GM21447 (cell line): ENCODE measurements around the gene SLC16A12.
A peak's percentile ranks its signal among the peaks of the same experiment; 100 is the strongest.
"Not testable (repeated sequence)": the region's sequence is repeated elsewhere in the genome, so short reads cannot be mapped to it uniquely, and the experiment has no call there.

Source experiments
- ATAC-seq: cut with Tn5 transposase; IDR thresholded peaks from one replicate; pipeline ENCODE4 v1.9.1; 2021; ENCODE audit not compliant: unreplicated experiment

Gene SLC16A12

GRCh38 chr10:89426230-89426868 lies 109.0 kb downstream of the SLC16A12 start:
- ATAC-seq, result no peak

GRCh38 chr10:89425000-89425399 lies 110.4 kb downstream of the SLC16A12 start:
- no peak for ATAC-seq

GRCh38 chr10:89421018-89421476 lies 114.3 kb downstream of the SLC16A12 start:
- no peak for ATAC-seq

GRCh38 chr10:89419548-89419947 lies 115.8 kb downstream of the SLC16A12 start:
- no peak for ATAC-seq

GRCh38 chr10:89416465-89416864 lies 118.9 kb downstream of the SLC16A12 start:
- ATAC-seq, result no peak

- ATAC-seq, result peak; percentile 36
These were observed 120.2 kb downstream of the SLC16A12 start for GRCh38 chr10:89414879-89415821.

- ATAC-seq, result peak; percentile 79
These were observed 121.1 kb downstream of the SLC16A12 start, which contains the start of gene IFIT5 for GRCh38 chr10:89414146-89414878. TSS of gene IFIT5 (plus strand) at chr10:89414568. CDS start at chr10:89414799, 231 bp downstream.

- no peak for ATAC-seq
These were observed 121.9 kb downstream of the SLC16A12 start for GRCh38 chr10:89413398-89413912.

GRCh38 chr10:89412276-89412675 lies 123.1 kb downstream of the SLC16A12 start:
- ATAC-seq, result not testable (repeated sequence)

- ATAC-seq, result not testable (repeated sequence)
These were observed 124.3 kb downstream of the SLC16A12 start for GRCh38 chr10:89411135-89411534.

GRCh38 chr10:89410551-89410950 lies 124.8 kb downstream of the SLC16A12 start:
- not testable (repeated sequence) for ATAC-seq

GRCh38 chr10:89409282-89409681 lies 126.1 kb downstream of the SLC16A12 start:
- ATAC-seq, result not testable (repeated sequence)

- ATAC-seq, result not testable (repeated sequence)
These were observed 127.6 kb downstream of the SLC16A12 start for GRCh38 chr10:89407792-89408191.

- ATAC-seq, result not testable (repeated sequence)
These were observed 129.2 kb downstream of the SLC16A12 start for GRCh38 chr10:89406178-89406577.

- no peak for ATAC-seq
These were observed 131.0 kb downstream of the SLC16A12 start for GRCh38 chr10:89404104-89405047.

GRCh38 chr10:89403043-89403442 lies 132.4 kb downstream of the SLC16A12 start:
- ATAC-seq, result no peak

- ATAC-seq, result no peak
These were observed 135.4 kb downstream of the SLC16A12 start for GRCh38 chr10:89399956-89400355.

- no peak for ATAC-seq
These were observed 137.2 kb downstream of the SLC16A12 start for GRCh38 chr10:89398003-89398749.

- no peak for ATAC-seq
These were observed 140.3 kb downstream of the SLC16A12 start for GRCh38 chr10:89395141-89395540.
